Stimulated activated CD4-positive, alpha-beta T cell treated with anti-CD3 and anti-CD28 coated beads, Interleukin-4, amount 100 ng/mL, for 4 hours (primary cell): ENCODE results near the gene CACNA2D4.
"Not testable (repeated sequence)": the region's sequence is repeated elsewhere in the genome, so short reads cannot be mapped to it uniquely, and the experiment has no call there.

Experiments
- DNase-seq, 2 experiments: peaks; one replicate each; pipeline ENCODE4 v3.0.0-alpha.2; 2020

Gene CACNA2D4

GRCh38 chr12:1830401-1830845 is 88.0 kb downstream of the CACNA2D4 start:
- no peak for DNase-seq

- DNase-seq = no peak
Measured at GRCh38 chr12:1829306-1829900, 89.0 kb downstream of the CACNA2D4 start.

- DNase-seq = no peak
Measured at GRCh38 chr12:1828856-1829255, 89.6 kb downstream of the CACNA2D4 start.

GRCh38 chr12:1827826-1828805 is 90.3 kb downstream of the CACNA2D4 start:
- no peak for DNase-seq

GRCh38 chr12:1826867-1827705 is 91.4 kb downstream of the CACNA2D4 start:
- DNase-seq = no peak

- DNase-seq = no peak
Measured at GRCh38 chr12:1826401-1826800, 92.1 kb downstream of the CACNA2D4 start.

GRCh38 chr12:1825382-1826102 is 92.9 kb downstream of the CACNA2D4 start:
- DNase-seq = no peak

GRCh38 chr12:1823237-1823636 is 95.2 kb downstream of the CACNA2D4 start:
- DNase-seq = no peak

GRCh38 chr12:1822699-1823098 is 95.8 kb downstream of the CACNA2D4 start:
- no peak for DNase-seq

GRCh38 chr12:1821805-1822204 is 96.6 kb downstream of the CACNA2D4 start:
- no peak for DNase-seq

- no peak for DNase-seq
Measured at GRCh38 chr12:1820896-1821291, 97.6 kb downstream of the CACNA2D4 start.

- DNase-seq = no peak
Measured at GRCh38 chr12:1820191-1820895, 98.1 kb downstream of the CACNA2D4 start, which contains the start of gene LRTM2. TSS of gene LRTM2 (plus strand) at chr12:1820565. CDS start at chr12:1828149, 7,584 bp downstream.

- no peak for DNase-seq
Measured at GRCh38 chr12:1819571-1819970, 98.9 kb downstream of the CACNA2D4 start.

- DNase-seq = no peak
Measured at GRCh38 chr12:1819050-1819449, 99.4 kb downstream of the CACNA2D4 start.

- not testable (repeated sequence) for DNase-seq
Measured at GRCh38 chr12:1817928-1818327, 100.5 kb downstream of the CACNA2D4 start.

- DNase-seq = no peak
Measured at GRCh38 chr12:1816730-1817348, 101.6 kb downstream of the CACNA2D4 start.

GRCh38 chr12:1815814-1816729 is 102.4 kb downstream of the CACNA2D4 start:
- DNase-seq = no peak

- no peak for DNase-seq
Measured at GRCh38 chr12:1815108-1815507, 103.3 kb downstream of the CACNA2D4 start.

- no peak for DNase-seq
Measured at GRCh38 chr12:1814266-1814665, 104.2 kb downstream of the CACNA2D4 start.
